ENCODE data around the gene DERL3.

DERL3 gene

GRCh38 chr22:23787910-23788309, 50.9 kb downstream of the DERL3 start:
- no peaks in the 10 kb centered on the region for H3K9me3 ChIP-seq (ENCODE audit: low read length)
- H4K20me1 ChIP-seq (ENCODE audit: insufficient read depth, low read length), result no peaks in the 10 kb centered on the region
- H3F3A ChIP-seq (ENCODE audit: insufficient read depth, low read length), result no peaks in the 10 kb centered on the region
- H3K79me2 ChIP-seq (ENCODE audit: insufficient read depth, low read length), result peaks cover 47% of the 10 kb centered on the region
- H3K4me3 ChIP-seq (ENCODE audit: low read depth, low read length, poor library complexity, severe bottlenecking), result peak overlapping the region; percentile 73
- H3K9me2 ChIP-seq (ENCODE audit: low read depth, low read length), result no peaks in the 10 kb centered on the region
- H2AFZ ChIP-seq (ENCODE audit: low read length), result no peak overlapping the region
- TF ChIP-seq CTCF (IDR thresholded peaks at IDR 0.05; ENCODE audit: low read length), result no peak
- TF ChIP-seq EZH2 (IDR thresholded peaks at IDR 0.05; ENCODE audit: borderline replicate concordance, low read length), result no peak
- H3K4me1 ChIP-seq (ENCODE audit: insufficient read depth, low read length, severe bottlenecking), result peaks cover 34% of the 10 kb centered on the region
- H3K4me2 ChIP-seq (ENCODE audit: low read length), result peak overlapping the region; percentile 83
- H3K9ac ChIP-seq (ENCODE audit: low read length), result peak overlapping the region; percentile 90
- H3K27me3 ChIP-seq (ENCODE audit: insufficient read depth, low read length), result no peaks in the 10 kb centered on the region
- peak overlapping the region; percentile 6 for H3K27ac ChIP-seq (ENCODE audit: low read depth, low read length, poor library complexity, severe bottlenecking)
- H3K36me3 ChIP-seq (ENCODE audit: insufficient read depth, low read length), result peaks cover 18% of the 10 kb centered on the region

GRCh38 chr22:23787600-23787896, 51.3 kb downstream of the DERL3 start:
- Histone ChIP-seq H3F3A (ENCODE audit: insufficient read depth, low read length) (no peaks in the 10 kb centered on the region), H2AFZ (ENCODE audit: low read length) (no peak overlapping the region), H3K4me3 (ENCODE audit: low read depth, low read length, poor library complexity, severe bottlenecking) (peak overlapping the region; percentile 73), H3K4me2 (ENCODE audit: low read length) (peak overlapping the region; percentile 83), H3K27me3 (ENCODE audit: insufficient read depth, low read length) (no peaks in the 10 kb centered on the region), H3K79me2 (ENCODE audit: insufficient read depth, low read length) (peaks cover 47% of the 10 kb centered on the region), H3K4me1 (ENCODE audit: insufficient read depth, low read length, severe bottlenecking) (peaks cover 34% of the 10 kb centered on the region), H4K20me1 (ENCODE audit: insufficient read depth, low read length) (no peaks in the 10 kb centered on the region), H3K27ac (ENCODE audit: low read depth, low read length, poor library complexity, severe bottlenecking) (peak overlapping the region; percentile 6), H3K9me2 (ENCODE audit: low read depth, low read length) (no peaks in the 10 kb centered on the region), H3K9ac (ENCODE audit: low read length) (peak overlapping the region; percentile 90), H3K36me3 (ENCODE audit: insufficient read depth, low read length) (peaks cover 14% of the 10 kb centered on the region), H3K9me3 (ENCODE audit: low read length) (no peaks in the 10 kb centered on the region)
- TF ChIP-seq EZH2 (IDR thresholded peaks at IDR 0.05; ENCODE audit: borderline replicate concordance, low read length) (no peak), CTCF (IDR thresholded peaks at IDR 0.05; ENCODE audit: low read length) (no peak)

- TF ChIP-seq EZH2 (IDR thresholded peaks at IDR 0.05; ENCODE audit: borderline replicate concordance, low read length) (no peak), CTCF (IDR thresholded peaks at IDR 0.05; ENCODE audit: low read length) (no peak)
- Histone ChIP-seq H3K9ac (ENCODE audit: low read length) (peak within 1 kb of the TSS; percentile 90), H2AFZ (ENCODE audit: low read length) (no peak within 1 kb of the TSS), H3K79me2 (ENCODE audit: insufficient read depth, low read length) (peaks cover 45% of the 10 kb centered on the region), H3K4me3 (ENCODE audit: low read depth, low read length, poor library complexity, severe bottlenecking) (peak within 1 kb of the TSS; percentile 73), H3K4me2 (ENCODE audit: low read length) (peak within 1 kb of the TSS; percentile 83), H3K4me1 (ENCODE audit: insufficient read depth, low read length, severe bottlenecking) (peaks cover 34% of the 10 kb centered on the region), H3K27me3 (ENCODE audit: insufficient read depth, low read length) (no peaks in the 10 kb centered on the region), H3K36me3 (ENCODE audit: insufficient read depth, low read length) (peaks cover 8% of the 10 kb centered on the region), H4K20me1 (ENCODE audit: insufficient read depth, low read length) (no peaks in the 10 kb centered on the region), H3K27ac (ENCODE audit: low read depth, low read length, poor library complexity, severe bottlenecking) (peak within 1 kb of the TSS; percentile 81), H3F3A (ENCODE audit: insufficient read depth, low read length) (no peaks in the 10 kb centered on the region), H3K9me2 (ENCODE audit: low read depth, low read length) (no peaks in the 10 kb centered on the region), H3K9me3 (ENCODE audit: low read length) (no peaks in the 10 kb centered on the region)
These were observed 51.8 kb downstream of the DERL3 start, which contains the start of gene SMARCB1 for GRCh38 chr22:23786752-23787599. SMARCB1 (plus strand) TSS chr22:23786966; CDS start chr22:23787170, 204 bp downstream.
